Spleen (tissue), 11 donors: ENCODE results near the gene CTDSPL. TPM values are rescaled to one million over a fixed set of nuclear protein-coding genes. Genes with fewer than 3 reads are reported as not detected.
A peak's percentile ranks its signal among the peaks of the same experiment; 100 is the strongest.

Experiments
- DNase-seq: peaks from one replicate; pipeline ENCODE4 v3.0.0-alpha.2; 2020
- H3K27ac ChIP-seq, 8 donors: fragments of 200-600 bp; sonication (generic) in 7 of 8; 1 replicate in 4 of 8; 2 replicates in 4 of 8; pipeline versions ENCODE4 v1.5.0 to v1.8.0; 2016 to 2021; ENCODE audit warnings: inconsistent platforms in 4 of 8, mild to moderate bottlenecking in 4 of 8, moderate library complexity in 1 of 8
- H3K27me3 ChIP-seq, 7 donors: fragments of 200-600 bp; sonication (generic) in 6 of 7; replicated peaks in 1 of 7; 1 replicate in 4 of 7; 2 replicates in 3 of 7; pipeline versions ENCODE4 v1.5.0 to v1.8.0; 2016 to 2021; ENCODE audit warnings: inconsistent platforms in 3 of 7, mild to moderate bottlenecking in 1 of 7
- H3K36me3 ChIP-seq, 6 donors: fragments of 200-600 bp; sonication (generic) in 5 of 6; 1 replicate in 4 of 6; 2 replicates in 2 of 6; pipeline versions ENCODE4 v1.5.0 to v1.8.0; 2016 to 2021; ENCODE audit warnings: inconsistent platforms in 2 of 6
- H3K4me1 ChIP-seq, 6 donors: fragments of 200-600 bp; sonication (generic) in 5 of 6; 1 replicate in 3 of 6; 2 replicates in 3 of 6; pipeline versions ENCODE4 v1.5.0 to v1.8.0; 2016 to 2021; ENCODE audit warnings: inconsistent platforms in 3 of 6
- H3K4me3 ChIP-seq, 8 donors: fragments of 200-600 bp; sonication (generic) in 7 of 8; 1 replicate in 4 of 8; 2 replicates in 4 of 8; pipeline versions ENCODE4 v1.5.0 to v1.8.0; 2016 to 2021; ENCODE audit warnings: inconsistent platforms in 4 of 8, mild to moderate bottlenecking in 4 of 8, moderate library complexity in 2 of 8
- H3K9me3 ChIP-seq, 8 donors: fragments of 200-600 bp; sonication (generic) in 7 of 8; 1 replicate in 4 of 8; 2 replicates in 4 of 8; pipeline versions ENCODE4 v1.5.0 to v1.8.0; 2016 to 2021; ENCODE audit warnings: inconsistent platforms in 4 of 8
- POLR2A ChIP-seq, 3 donors: fragments of 450-650 bp; IDR thresholded peaks; one replicate each; pipeline ENCODE4 v1.5.1; 2017; ENCODE audit warnings: antibody characterized with exemption in 3 of 3, mild to moderate bottlenecking in 1 of 3
- POLR2AphosphoS5 ChIP-seq, 3 donors: sonication (generic); formaldehyde crosslinking; IDR thresholded peaks; one replicate each; pipeline ENCODE4 v1.5.1; 2017; ENCODE audit warnings: antibody characterized with exemption in 3 of 3
- WGBS, 5 donors: extraction: QIAGEN DNeasy Blood & Tissue Kit in 3 of 5; methylation state at CpG; one replicate each; pipeline versions ENCODE4 v1.1.5 to v1.1.7; 2013 to 2018; 5-methylcytosine and 5-hydroxymethylcytosine counted together
- intact Hi-C: fragments of 100-400 bp; cut with DNase I; formaldehyde crosslinking; loops from one replicate; pipeline ENCODE4 v1.15.0; 2023; ENCODE audit warnings: low total_unique reads
- polyA plus RNA-seq, 3 donors: library from polyadenylated mRNA; stranded (reverse); fragments of 200-250 nt; gene quantifications; one replicate each; pipeline ENCODE4 v1.2.1, GENCODE V29; 2013
- total RNA-seq, 7 donors: library from RNA; depleted of rRNA in 3 of 7; stranded (reverse); fragments of >200 nt in 3 of 7; fragmentation: NEBNext Ultra II Directional in 4 of 7; extraction: Animal tissue kit (Norgen Biotek cat#: 25700) in 4 of 7; gene quantifications; one replicate each; pipeline versions ENCODE4 v1.1.0 to v1.2.1, GENCODE V29; 2016 to 2021
- TF ChIP-seq, protein P1 (sequence below), 11 experiments: fragments of 200-600 bp in 7 of 11; fragments of 450-650 bp in 4 of 11; sonication (generic) in 4 of 11; IDR thresholded peaks in 8 of 11; conservative IDR thresholded peaks in 3 of 11; 1 replicate in 7 of 11; 2 replicates in 4 of 11; pipeline versions ENCODE4 v1.4.0 to v1.8.0; 2016 to 2021; ENCODE audit warnings: antibody characterized with exemption in 11 of 11, inconsistent platforms in 4 of 11, mild to moderate bottlenecking in 1 of 11
- donor health status: healthy with polysubstance abuse.
- donor health status: DM: no; HTN: no; CAD: no; lungs with moderate emphysema.
- donor health status: DM: no; HTN: no; CAD: no.
- donor health status: Bipolar disorder and iron deficiency.
- donor health status: healthy.
- donor health status: DM: no; HTN: no; CAD: no.
- donor health status: DM: yes; HTN: yes; CAD: no.

CTDSPL gene
- total and polyA plus RNA-seq, 10 donors = 3.9 to 46.0 (median 26.2) TPM

DNA sequence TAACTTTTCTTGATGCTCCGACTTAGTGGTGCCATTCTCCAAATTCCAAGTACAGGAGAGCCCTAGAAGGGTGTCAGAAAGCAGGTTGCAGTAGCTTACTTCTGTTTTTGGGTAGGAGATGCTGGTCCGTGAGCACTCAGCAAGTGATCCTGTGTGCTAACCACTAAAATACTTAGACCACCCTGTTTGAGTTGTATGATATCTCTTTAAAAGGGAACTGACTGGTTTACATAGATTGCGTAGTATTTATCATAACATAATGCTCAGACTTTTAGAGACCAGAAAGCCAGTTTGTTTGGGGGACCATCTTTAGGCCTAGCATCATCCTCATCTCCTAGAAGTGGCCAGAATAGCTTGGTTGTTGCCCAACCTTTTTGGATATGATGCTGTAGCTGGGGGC is 26.7 kb downstream of the CTDSPL start:
- no peak for TF ChIP-seq POLR2AphosphoS5 (IDR thresholded peaks at IDR 0.05)
- TF ChIP-seq POLR2A (IDR thresholded peaks at IDR 0.05) = no peak
- TF ChIP-seq, protein P1, sequence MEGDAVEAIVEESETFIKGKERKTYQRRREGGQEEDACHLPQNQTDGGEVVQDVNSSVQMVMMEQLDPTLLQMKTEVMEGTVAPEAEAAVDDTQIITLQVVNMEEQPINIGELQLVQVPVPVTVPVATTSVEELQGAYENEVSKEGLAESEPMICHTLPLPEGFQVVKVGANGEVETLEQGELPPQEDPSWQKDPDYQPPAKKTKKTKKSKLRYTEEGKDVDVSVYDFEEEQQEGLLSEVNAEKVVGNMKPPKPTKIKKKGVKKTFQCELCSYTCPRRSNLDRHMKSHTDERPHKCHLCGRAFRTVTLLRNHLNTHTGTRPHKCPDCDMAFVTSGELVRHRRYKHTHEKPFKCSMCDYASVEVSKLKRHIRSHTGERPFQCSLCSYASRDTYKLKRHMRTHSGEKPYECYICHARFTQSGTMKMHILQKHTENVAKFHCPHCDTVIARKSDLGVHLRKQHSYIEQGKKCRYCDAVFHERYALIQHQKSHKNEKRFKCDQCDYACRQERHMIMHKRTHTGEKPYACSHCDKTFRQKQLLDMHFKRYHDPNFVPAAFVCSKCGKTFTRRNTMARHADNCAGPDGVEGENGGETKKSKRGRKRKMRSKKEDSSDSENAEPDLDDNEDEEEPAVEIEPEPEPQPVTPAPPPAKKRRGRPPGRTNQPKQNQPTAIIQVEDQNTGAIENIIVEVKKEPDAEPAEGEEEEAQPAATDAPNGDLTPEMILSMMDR (IDR thresholded peaks at IDR 0.05 in 8 of 11, conservative IDR thresholded peaks at IDR 0.05 in 3 of 11) = no peak
- Histone ChIP-seq H3K27ac (peak overlapping the region in 2 of 8 donors; percentile 6 to 21), H3K9me3 (no peaks in the 10 kb centered on the region), H3K36me3 (no peaks in the 10 kb centered on the region), H3K4me1 (peaks cover 9 to 76% (median 20%) of the 10 kb centered on the region in 6 donors), H3K4me3 (no peak overlapping the region), H3K27me3 (no peaks in the 10 kb centered on the region)
- no peak for DNase-seq
- intact Hi-C loops = no loop called here
- WGBS, 5 donors = 51 to 84% (median 72%) methylated on average over 3 of the region's 3 CpGs

DNA sequence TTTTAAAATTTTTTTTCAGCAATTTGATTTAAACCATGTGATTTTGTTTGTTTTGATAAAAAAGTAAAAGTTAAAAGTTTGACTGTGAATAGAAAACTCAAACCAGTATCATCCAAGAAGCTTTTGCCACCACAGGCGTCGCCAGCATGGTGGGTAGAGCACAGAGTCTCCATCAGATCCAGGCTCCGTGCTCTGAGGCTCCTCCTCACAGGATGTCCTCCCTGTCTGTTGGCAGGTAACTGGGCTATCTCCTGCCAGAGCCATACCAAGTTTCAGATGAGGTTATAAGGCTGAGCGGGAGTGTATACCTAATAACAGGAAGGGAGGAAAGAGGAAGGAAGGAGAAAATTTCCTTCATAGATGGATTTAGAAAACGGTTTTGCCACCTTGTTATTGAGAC is 28.8 kb downstream of the CTDSPL start:
- intact Hi-C loops = no loop called here
- Histone ChIP-seq H3K4me1 (peaks cover 9 to 81% (median 20%) of the 10 kb centered on the region in 6 donors), H3K4me3 (no peak overlapping the region), H3K9me3 (no peaks in the 10 kb centered on the region), H3K27me3 (no peaks in the 10 kb centered on the region), H3K36me3 (no peaks in the 10 kb centered on the region), H3K27ac (peak overlapping the region in 2 of 8 donors; percentile 26 to 34)
- no peak for DNase-seq
- no peak for TF ChIP-seq POLR2A (IDR thresholded peaks at IDR 0.05)
- TF ChIP-seq, protein P1 (IDR thresholded peaks at IDR 0.05 in 8 of 11, conservative IDR thresholded peaks at IDR 0.05 in 3 of 11) = no peak
- TF ChIP-seq POLR2AphosphoS5 (IDR thresholded peaks at IDR 0.05) = no peak
- WGBS, 5 donors = 40 to 68% (median 55%) methylated on average over 5 of the region's 5 CpGs

DNA sequence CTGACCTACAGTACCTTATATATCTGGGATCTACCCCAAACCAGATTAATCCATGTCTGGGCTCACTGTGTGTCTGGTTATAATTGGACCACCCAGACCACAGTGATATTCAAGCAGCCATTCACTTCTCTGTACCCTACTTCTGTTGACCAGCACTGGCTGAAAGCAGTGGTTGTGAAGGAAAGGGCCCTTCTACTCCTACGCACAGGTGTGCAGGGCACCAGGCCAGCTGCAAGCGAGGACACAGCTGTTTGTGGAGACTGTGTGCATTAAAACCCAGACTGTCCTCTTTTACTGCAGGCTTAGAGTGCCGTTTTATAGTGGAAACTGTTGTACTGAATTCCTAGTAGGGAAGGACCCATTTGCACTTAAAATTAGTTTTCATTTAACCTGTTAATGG is 29.5 kb downstream of the CTDSPL start:
- TF ChIP-seq POLR2A (IDR thresholded peaks at IDR 0.05) = no peak
- TF ChIP-seq, protein P1 (IDR thresholded peaks at IDR 0.05 in 8 of 11, conservative IDR thresholded peaks at IDR 0.05 in 3 of 11) = no peak
- TF ChIP-seq POLR2AphosphoS5 (IDR thresholded peaks at IDR 0.05) = no peak
- H3K27me3 ChIP-seq = peaks cover 0 to under 1% (median 0%) of the 10 kb centered on the region in 7 donors
- no peaks in the 10 kb centered on the region for H3K9me3 ChIP-seq
- no peak overlapping the region for H3K4me3 ChIP-seq
- intact Hi-C loops = no loop called here
- no peaks in the 10 kb centered on the region for H3K36me3 ChIP-seq
- no peak for DNase-seq
- H3K27ac ChIP-seq = peak overlapping the region in 2 of 8 donors; percentile 26 to 34
- 53 to 65% (median 58%) methylated on average over 3 of the region's 3 CpGs for WGBS, 5 donors
- peaks cover 6 to 74% (median 17%) of the 10 kb centered on the region in 6 donors for H3K4me1 ChIP-seq

DNA sequence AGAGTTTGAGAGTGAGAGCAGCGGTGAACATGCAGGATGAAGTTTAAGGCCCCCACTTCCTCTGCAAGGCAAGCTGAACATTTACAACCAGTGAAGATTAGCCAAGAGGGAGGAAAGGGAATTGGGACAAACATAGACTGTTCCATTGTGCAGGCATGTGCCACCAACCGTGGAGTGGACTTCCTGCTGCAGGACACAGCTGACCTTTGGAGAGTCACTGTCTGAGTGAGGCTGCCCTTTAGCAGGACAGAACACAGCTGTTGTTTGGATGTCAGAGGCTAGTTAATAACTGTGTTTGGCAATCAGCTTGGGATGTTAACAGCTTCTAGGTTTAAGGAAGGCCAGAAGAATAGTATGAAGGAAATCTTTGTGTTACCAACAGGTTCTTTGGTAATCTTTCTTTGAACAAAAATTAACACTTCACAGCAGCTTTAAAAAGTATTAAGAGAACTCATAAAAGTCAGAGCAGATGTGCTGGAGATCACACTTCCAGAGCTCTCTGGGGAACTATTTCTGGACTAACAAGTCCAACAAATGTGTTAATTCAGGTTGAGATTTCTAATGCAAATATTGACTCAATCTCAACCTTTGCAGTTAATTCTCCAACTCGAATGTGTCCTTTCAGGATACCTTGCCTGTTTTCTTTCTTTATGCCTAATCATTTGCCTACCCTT is 31.4 kb downstream of the CTDSPL start:
- 25 to 35% (median 27%) methylated on average over 3 of the region's 3 CpGs for WGBS, 5 donors
- TF ChIP-seq POLR2A (IDR thresholded peaks at IDR 0.05) (no peak), POLR2AphosphoS5 (IDR thresholded peaks at IDR 0.05) (peak; percentile 14 to 91 (median 66))
- TF ChIP-seq, protein P1 (IDR thresholded peaks at IDR 0.05 in 8 of 11, conservative IDR thresholded peaks at IDR 0.05 in 3 of 11) = no peak
- peak; percentile 78 for DNase-seq
- Histone ChIP-seq H3K27ac (peak overlapping the region in 7 of 8 donors; percentile 14 to 52 (median 30)), H3K4me1 (peaks cover 6 to 78% (median 17%) of the 10 kb centered on the region in 6 donors), H3K4me3 (no peak overlapping the region), H3K9me3 (no peaks in the 10 kb centered on the region), H3K36me3 (no peaks in the 10 kb centered on the region), H3K27me3 (peaks cover 0 to 3% (median 0%) of the 10 kb centered on the region in 7 donors)
- intact Hi-C loops = no loop called here
